NAMALWA (cell line): ENCODE data around the gene TMEM207.

Source experiments
- DNase-seq: peaks from one replicate; pipeline ENCODE4 v3.0.0-alpha.2; 2015; ENCODE audit warnings: low spot score

The TMEM207 gene

GRCh38 chr3:190444006-190444405 is 5.7 kb downstream of the TMEM207 start:
- no peak for DNase-seq

- peak; percentile 7 for DNase-seq
These were observed 6.4 kb downstream of the TMEM207 start for GRCh38 chr3:190443257-190443656.

GRCh38 chr3:190442240-190442639 is 7.5 kb downstream of the TMEM207 start:
- no peak for DNase-seq

GRCh38 chr3:190436331-190436730 is 13.4 kb downstream of the TMEM207 start:
- no peak for DNase-seq

GRCh38 chr3:190435618-190436017 is 14.1 kb downstream of the TMEM207 start:
- DNase-seq: no peak

- DNase-seq: no peak
These were observed 16.1 kb downstream of the TMEM207 start for GRCh38 chr3:190433626-190434025.

GRCh38 chr3:190432216-190432615 is 17.5 kb downstream of the TMEM207 start:
- no peak for DNase-seq

GRCh38 chr3:190430906-190431305 is 18.8 kb downstream of the TMEM207 start:
- no peak for DNase-seq

GRCh38 chr3:190429681-190430080 is 20.0 kb downstream of the TMEM207 start:
- no peak for DNase-seq

- no peak for DNase-seq
These were observed 22.7 kb downstream of the TMEM207 start for GRCh38 chr3:190426806-190427507.

- no peak for DNase-seq
These were observed 23.9 kb downstream of the TMEM207 start for GRCh38 chr3:190425833-190426232.

GRCh38 chr3:190424478-190425439 is 24.9 kb downstream of the TMEM207 start:
- peak; percentile 72 for DNase-seq

- DNase-seq: no peak
These were observed 25.6 kb downstream of the TMEM207 start for GRCh38 chr3:190424108-190424477.

GRCh38 chr3:190414297-190414696 is 35.4 kb downstream of the TMEM207 start:
- no peak for DNase-seq

GRCh38 chr3:190404715-190405114 is 45.0 kb downstream of the TMEM207 start:
- no peak for DNase-seq

GRCh38 chr3:190401963-190402362 is 47.7 kb downstream of the TMEM207 start:
- DNase-seq: no peak

- no peak for DNase-seq
These were observed 50.0 kb downstream of the TMEM207 start for GRCh38 chr3:190399677-190400076.

- DNase-seq: no peak
These were observed 51.8 kb downstream of the TMEM207 start for GRCh38 chr3:190397889-190398288.

- DNase-seq: no peak
These were observed 53.7 kb downstream of the TMEM207 start for GRCh38 chr3:190396001-190396400.

- DNase-seq: no peak
These were observed 61.0 kb downstream of the TMEM207 start for GRCh38 chr3:190388703-190389102.

- no peak for DNase-seq
These were observed 62.0 kb downstream of the TMEM207 start, which contains the start of gene CLDN16 for GRCh38 chr3:190387578-190388213. Gene CLDN16 (plus strand): TSS chr3:190388163. CDS start chr3:190388330, 167 bp downstream.
